ENCODE data around the gene FAM3B.

Gene FAM3B

DNA sequence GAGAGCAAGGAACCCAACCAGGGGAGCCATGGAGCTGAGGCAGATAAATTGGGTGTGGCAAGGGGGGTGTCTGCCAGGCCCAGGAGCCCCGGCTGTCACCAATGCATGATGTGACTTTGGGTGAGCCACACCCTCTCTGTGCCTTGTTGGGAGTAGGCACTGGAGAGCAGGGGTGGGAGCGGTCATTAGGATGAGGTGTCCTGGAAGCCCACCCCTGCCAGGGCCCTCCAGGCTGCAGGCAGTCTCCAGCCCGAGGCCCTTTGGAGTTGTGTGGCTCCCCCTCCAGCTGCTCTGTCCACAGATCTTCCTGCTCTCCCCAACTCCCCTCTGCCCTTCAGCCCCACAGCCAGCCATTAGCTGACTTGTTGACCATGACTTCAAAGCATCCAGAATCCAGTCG lies 56.7 kb downstream of the FAM3B start:
- no peak for DNase-seq (ENCODE audit: low spot score)
- TF ChIP-seq, protein P1, sequence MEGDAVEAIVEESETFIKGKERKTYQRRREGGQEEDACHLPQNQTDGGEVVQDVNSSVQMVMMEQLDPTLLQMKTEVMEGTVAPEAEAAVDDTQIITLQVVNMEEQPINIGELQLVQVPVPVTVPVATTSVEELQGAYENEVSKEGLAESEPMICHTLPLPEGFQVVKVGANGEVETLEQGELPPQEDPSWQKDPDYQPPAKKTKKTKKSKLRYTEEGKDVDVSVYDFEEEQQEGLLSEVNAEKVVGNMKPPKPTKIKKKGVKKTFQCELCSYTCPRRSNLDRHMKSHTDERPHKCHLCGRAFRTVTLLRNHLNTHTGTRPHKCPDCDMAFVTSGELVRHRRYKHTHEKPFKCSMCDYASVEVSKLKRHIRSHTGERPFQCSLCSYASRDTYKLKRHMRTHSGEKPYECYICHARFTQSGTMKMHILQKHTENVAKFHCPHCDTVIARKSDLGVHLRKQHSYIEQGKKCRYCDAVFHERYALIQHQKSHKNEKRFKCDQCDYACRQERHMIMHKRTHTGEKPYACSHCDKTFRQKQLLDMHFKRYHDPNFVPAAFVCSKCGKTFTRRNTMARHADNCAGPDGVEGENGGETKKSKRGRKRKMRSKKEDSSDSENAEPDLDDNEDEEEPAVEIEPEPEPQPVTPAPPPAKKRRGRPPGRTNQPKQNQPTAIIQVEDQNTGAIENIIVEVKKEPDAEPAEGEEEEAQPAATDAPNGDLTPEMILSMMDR (IDR thresholded peaks at IDR 0.05; ENCODE audit: extremely low read depth, missing control alignments) = no peak

DNA sequence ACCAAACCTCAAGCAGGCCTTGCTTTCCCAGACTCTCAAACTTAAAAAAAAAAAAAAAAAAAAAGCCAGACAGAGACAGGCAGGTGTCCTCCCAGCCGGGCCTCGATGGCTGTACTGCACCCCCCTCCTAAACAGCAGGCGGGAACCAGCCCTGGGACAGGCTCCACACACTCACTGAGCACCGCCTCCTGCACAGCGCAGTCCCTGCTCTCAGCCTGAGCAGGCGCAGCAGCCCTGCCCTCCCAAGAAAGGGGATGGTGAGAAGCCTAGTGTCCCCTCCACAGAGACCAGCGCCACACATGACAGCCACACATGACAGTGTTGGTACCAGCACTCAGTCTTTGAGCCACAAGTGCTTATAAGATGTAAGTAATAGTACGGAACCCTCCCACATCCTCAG lies 57.2 kb downstream of the FAM3B start:
- no peak for DNase-seq (ENCODE audit: low spot score)
- TF ChIP-seq, protein P1 (IDR thresholded peaks at IDR 0.05; ENCODE audit: extremely low read depth, missing control alignments) = no peak

DNA sequence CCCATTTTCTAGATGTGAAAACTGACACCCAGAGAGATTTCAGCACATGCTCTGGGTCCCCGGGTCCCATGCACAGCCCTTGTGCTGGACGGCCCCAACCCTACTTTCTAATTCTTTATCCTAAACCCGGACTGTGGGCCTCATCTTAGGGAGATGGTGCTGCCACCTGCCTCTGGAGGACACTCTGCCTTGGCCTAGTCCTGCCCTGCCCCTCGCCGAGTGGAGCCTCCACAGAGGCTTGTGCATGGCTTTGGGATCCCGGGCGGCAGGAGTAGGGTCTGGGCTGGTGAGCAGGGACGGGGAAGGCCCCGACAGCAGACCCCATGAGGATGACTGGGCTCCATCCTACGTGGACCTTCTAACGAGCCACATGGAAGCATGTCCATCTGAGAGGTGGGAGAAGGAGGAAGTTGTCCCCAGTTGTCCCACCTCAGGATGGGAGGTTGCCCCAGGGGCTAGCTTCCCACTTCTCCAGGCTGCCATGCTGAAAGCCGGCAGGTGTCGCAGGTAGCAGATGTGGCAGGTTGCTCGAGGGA lies 57.6 kb downstream of the FAM3B start:
- TF ChIP-seq, protein P1 (IDR thresholded peaks at IDR 0.05; ENCODE audit: extremely low read depth, missing control alignments) = no peak
- DNase-seq (ENCODE audit: low spot score) = no peak

DNA sequence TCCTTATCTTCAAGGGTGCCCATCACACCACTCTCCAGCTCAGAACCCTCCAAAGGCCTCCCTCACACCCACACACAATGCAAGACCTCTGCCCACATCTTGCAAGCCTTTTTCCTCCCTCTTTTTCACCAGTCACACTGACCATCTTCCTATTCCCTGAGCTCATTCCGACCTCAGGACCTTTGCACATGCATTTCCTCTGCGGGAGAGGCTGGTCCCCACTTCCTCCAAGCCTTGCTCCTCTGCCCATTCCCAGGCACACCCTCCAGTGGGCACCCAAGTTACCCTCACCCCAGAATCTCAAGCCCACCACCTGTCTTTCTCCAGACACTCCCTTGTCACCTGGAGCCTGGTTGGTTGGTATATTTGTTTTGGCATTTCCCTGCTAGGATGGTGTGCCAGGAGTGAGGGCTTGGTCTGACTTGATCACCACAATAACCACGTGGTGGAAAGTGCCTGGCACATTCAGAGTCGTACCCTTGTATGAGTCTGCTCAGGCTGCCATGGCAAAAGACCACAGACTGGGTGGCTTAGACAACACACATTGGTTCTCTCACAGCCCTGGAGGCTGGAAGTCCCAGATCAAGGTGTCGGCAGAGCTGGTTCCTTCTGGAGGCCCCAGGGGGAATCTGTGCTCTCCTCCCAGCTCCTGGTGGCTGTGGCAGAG lies 58.4 kb downstream of the FAM3B start:
- TF ChIP-seq, protein P1 (IDR thresholded peaks at IDR 0.05; ENCODE audit: extremely low read depth, missing control alignments) = no peak
- no peak for DNase-seq (ENCODE audit: low spot score)

DNA sequence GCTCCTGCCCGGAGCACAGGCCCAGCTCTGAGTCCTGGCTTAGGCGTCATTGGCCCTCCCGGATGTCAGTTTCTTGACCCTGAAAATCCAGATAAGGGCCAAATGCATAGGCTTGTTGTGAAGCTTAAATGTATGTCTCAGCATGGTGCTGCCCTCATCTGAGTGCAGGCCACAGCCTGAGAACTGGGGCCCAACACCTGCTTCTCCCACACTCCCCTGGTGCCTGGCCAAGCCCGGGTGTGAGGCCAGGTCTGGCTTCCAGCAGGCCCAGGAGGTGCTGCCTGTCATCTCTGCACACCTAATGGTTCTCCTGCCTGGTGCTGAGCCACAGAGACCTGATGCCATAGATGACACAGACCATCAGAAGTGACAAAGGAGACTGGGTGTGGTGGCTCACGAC lies 59.3 kb downstream of the FAM3B start:
- TF ChIP-seq, protein P1 (IDR thresholded peaks at IDR 0.05; ENCODE audit: extremely low read depth, missing control alignments) = no peak
- no peak for DNase-seq (ENCODE audit: low spot score)

DNA sequence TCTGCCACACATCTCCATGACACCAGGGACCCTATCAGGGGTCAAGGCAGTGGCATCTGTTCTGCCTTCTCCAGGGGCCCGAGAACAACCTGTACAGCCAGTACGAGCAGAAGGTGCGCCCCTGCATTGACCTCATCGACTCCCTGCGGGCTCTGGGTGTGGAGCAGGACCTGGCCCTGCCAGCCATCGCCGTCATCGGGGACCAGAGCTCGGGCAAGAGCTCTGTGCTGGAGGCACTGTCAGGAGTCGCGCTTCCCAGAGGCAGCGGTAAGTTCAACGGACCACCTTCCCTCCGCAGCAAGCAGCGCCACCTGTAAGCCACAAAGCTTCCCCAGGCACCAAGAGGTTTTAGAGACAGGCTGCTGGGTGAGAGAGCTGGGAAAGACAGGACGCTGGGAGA lies 61.1 kb downstream of the FAM3B start:
- TF ChIP-seq, protein P1 (IDR thresholded peaks at IDR 0.05; ENCODE audit: extremely low read depth, missing control alignments) = no peak
- no peak for DNase-seq (ENCODE audit: low spot score)

DNA sequence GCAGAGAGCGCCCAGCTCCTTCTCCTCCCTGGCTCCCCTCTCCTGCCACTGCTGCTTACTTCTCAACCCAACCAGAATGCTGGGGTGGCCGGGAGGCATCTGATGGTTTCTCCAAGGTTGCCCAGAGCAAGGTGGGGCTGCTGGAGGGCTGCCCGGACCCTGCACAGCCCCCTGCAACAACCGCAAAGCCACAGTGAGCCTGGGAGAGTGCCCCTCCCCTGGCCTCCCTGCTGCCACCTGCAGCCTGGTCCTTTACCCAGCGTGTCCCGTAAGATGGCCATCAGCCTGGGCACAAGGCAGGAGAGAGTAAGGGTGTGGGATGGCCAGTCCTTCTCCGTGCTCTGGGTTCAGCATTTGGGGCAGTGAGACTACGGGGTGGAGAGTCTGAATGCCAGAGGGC lies 62.2 kb downstream of the FAM3B start:
- DNase-seq (ENCODE audit: low spot score) = no peak
- TF ChIP-seq, protein P1 (IDR thresholded peaks at IDR 0.05; ENCODE audit: extremely low read depth, missing control alignments) = no peak
